OCI-LY7 (cell line): ENCODE data around the gene LIN9. TPM values are rescaled to one million over a fixed set of nuclear protein-coding genes. Genes with fewer than 3 reads are reported as not detected.

ENCODE experiments used
- BruUV-seq: library from RNA; stranded (reverse); fragments of 400-500 nt; replicated peaks from 2 replicates; lab custom pipeline; 2021; lab: Mats Ljungman, UMichigan
- CTCF ChIA-PET: fragments of 300-600 bp; sonication (Branson Sonifier 250); formaldehyde crosslinking; loops from one replicate; lab custom pipeline; 2022; ENCODE audit warnings: antibody characterized with exemption; ENCODE audit not compliant: unreplicated experiment; lab: Charles Lee
- POLR2A ChIA-PET: fragments of 300-600 bp; sonication (Branson Sonifier 250); formaldehyde crosslinking; loops from one replicate; lab custom pipeline; 2022; ENCODE audit warnings: antibody characterized with exemption; lab: Charles Lee
- DNase-seq: peaks from one replicate; pipeline ENCODE4 v3.0.0-alpha.2; 2015; ENCODE audit warnings: low spot score
- H2AFZ ChIP-seq: fragments of 200-600 bp; sonication (generic), shearing (Covaris generic); 2 replicates; pipeline ENCODE4 v1.6.1; 2014; ENCODE audit warnings: mild to moderate bottlenecking, antibody characterized with exemption, low read length, moderate library complexity
- H3K27ac ChIP-seq: fragments of 200-600 bp; sonication (generic); 2 replicates; pipeline ENCODE4 v1.5.1; 2014; ENCODE audit warnings: mixed run types, low read depth, mild to moderate bottlenecking, moderate library complexity, low read length, inconsistent platforms; ENCODE audit not compliant: poor library complexity, severe bottlenecking
- H3K36me3 ChIP-seq: fragments of 200-600 bp; sonication (generic); 2 replicates; pipeline ENCODE4 v1.6.1; 2014; ENCODE audit warnings: mild to moderate bottlenecking, antibody characterized with exemption, low read length, moderate library complexity, mixed read lengths; ENCODE audit not compliant: insufficient read depth
- H3K4me1 ChIP-seq: fragments of 200-600 bp; sonication (generic); 2 replicates; pipeline ENCODE4 v1.5.1; 2014; ENCODE audit warnings: mild to moderate bottlenecking, low read length; ENCODE audit not compliant: insufficient read depth, poor library complexity, severe bottlenecking
- H3K4me2 ChIP-seq: fragments of 200-600 bp; sonication (generic); 2 replicates; pipeline ENCODE4 v1.6.1; 2014; ENCODE audit warnings: mild to moderate bottlenecking, low read length
- H3K4me3 ChIP-seq: fragments of 200-600 bp; sonication (generic); 2 replicates; pipeline ENCODE4 v1.5.1; 2014; ENCODE audit warnings: mild to moderate bottlenecking, low read depth, low read length; ENCODE audit not compliant: poor library complexity, severe bottlenecking
- H3K79me2 ChIP-seq: fragments of 200-600 bp; sonication (generic); 2 replicates; pipeline ENCODE4 v1.6.1; 2016; ENCODE audit warnings: low read depth, mild to moderate bottlenecking, low read length, moderate library complexity, mixed read lengths; ENCODE audit not compliant: insufficient read depth
- H3K9me2 ChIP-seq: fragments of 200-600 bp; sonication (generic); 2 replicates; pipeline ENCODE4 v1.6.1; 2016; ENCODE audit warnings: mild to moderate bottlenecking, low read length, mixed read lengths; ENCODE audit not compliant: insufficient read depth
- H3K9me3 ChIP-seq: fragments of 200-600 bp; sonication (generic); 2 replicates; pipeline ENCODE4 v1.6.1; 2014; ENCODE audit warnings: mild to moderate bottlenecking, mixed run types, low read length, mixed read lengths
- H4K20me1 ChIP-seq: fragments of 200-600 bp; sonication (generic); 2 replicates; pipeline ENCODE4 v1.6.1; 2014; ENCODE audit warnings: mild to moderate bottlenecking, antibody characterized with exemption, low read length, moderate library complexity, mixed read lengths; ENCODE audit not compliant: insufficient read depth
- CTCF ChIP-seq: fragments of 200-600 bp; sonication (generic); conservative IDR thresholded peaks from 2 replicates; pipeline ENCODE4 v1.5.1; 2014; ENCODE audit warnings: mild to moderate bottlenecking, antibody characterized with exemption, low read length, moderate library complexity, mixed read lengths
- EZH2phosphoT487 ChIP-seq: fragments of 200-600 bp; sonication (generic); IDR thresholded peaks from 2 replicates; pipeline ENCODE4 v1.6.1; 2018; ENCODE audit warnings: low read depth, borderline replicate concordance, mild to moderate bottlenecking, mixed run types, antibody characterized with exemption, low read length, moderate library complexity, mixed read lengths
- intact Hi-C: fragments of 100-400 bp; cut with micrococcal nuclease; formaldehyde crosslinking; loops from one replicate; pipeline ENCODE4 v1.10.0; 2022; ENCODE audit not compliant: unreplicated experiment
- total RNA-seq, 2 experiments: library from RNA; depleted of rRNA in 1 of 2; stranded (reverse); fragments of >200 nt in 1 of 2; shearing (Covaris generic) in 1 of 2; gene quantifications; 2 replicates each; pipeline ENCODE4 v1.2.3, GENCODE V29; 2014 to 2022

LIN9 gene
- total RNA-seq, 2 experiments from 2014 or later = 19.7 to 20.1 TPM

DNA sequence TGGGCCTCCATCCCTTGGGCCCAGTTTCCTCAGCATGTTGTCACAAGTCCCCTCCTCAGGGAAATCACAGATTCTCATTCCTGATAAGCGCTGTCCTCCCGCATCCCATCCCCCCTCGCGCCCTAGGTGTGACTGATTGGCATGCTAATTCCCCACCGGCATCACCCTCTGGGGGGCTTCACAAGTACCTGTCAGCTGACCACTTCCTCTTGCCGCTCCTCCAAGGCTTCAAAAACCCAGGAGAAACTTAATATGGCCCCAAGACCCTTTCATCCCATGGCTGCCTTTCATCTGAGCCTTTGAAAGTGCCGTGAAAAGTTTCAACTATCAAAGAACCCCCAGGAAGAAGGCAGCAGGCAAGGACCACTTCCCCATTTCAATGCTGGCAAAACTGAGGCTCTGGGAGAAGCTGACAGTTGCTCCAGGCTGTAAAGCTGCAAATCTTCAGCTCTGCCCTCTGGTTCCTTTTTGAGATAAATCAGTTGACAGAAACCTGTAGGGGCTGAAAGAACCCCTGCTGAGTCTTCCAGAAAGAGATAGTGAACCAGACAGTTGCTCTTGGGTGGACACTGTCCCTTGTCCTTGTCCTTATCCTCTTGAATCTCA lies 98.3 kb downstream of the LIN9 start:
- no peaks in the 10 kb centered on the region for H3K9me3 ChIP-seq
- no peak for DNase-seq
- H4K20me1 ChIP-seq = no peaks in the 10 kb centered on the region
- ChIA-PET POLR2A (interaction anchor here (0.7 to 1.8 kb wide), 6 partner anchors 9 to 122 kb away, joined by 3 to 10 read pairs (median 4); partner anchors contain the start of gene LIN9), CTCF (interaction anchor here (0.7 to 1.1 kb wide), 3 partner anchors 10 to 32 kb away, joined by 3 to 4 read pairs (median 3); no protein-coding TSS in a partner anchor)
- H3K79me2 ChIP-seq = no peaks in the 10 kb centered on the region
- no peak overlapping the region for H3K4me2 ChIP-seq
- intact Hi-C loops = no loop called here
- H3K4me3 ChIP-seq = no peak overlapping the region
- no peak overlapping the region for H3K27ac ChIP-seq
- TF ChIP-seq EZH2phosphoT487 (no peak), CTCF (no peak)
- peaks cover 22% of the 10 kb centered on the region for H3K4me1 ChIP-seq
- no peaks in the 10 kb centered on the region for H3K9me2 ChIP-seq
- H3K36me3 ChIP-seq = no peaks in the 10 kb centered on the region
- BruUV-seq = no TSS peak
- H2AFZ ChIP-seq = no peak overlapping the region

DNA sequence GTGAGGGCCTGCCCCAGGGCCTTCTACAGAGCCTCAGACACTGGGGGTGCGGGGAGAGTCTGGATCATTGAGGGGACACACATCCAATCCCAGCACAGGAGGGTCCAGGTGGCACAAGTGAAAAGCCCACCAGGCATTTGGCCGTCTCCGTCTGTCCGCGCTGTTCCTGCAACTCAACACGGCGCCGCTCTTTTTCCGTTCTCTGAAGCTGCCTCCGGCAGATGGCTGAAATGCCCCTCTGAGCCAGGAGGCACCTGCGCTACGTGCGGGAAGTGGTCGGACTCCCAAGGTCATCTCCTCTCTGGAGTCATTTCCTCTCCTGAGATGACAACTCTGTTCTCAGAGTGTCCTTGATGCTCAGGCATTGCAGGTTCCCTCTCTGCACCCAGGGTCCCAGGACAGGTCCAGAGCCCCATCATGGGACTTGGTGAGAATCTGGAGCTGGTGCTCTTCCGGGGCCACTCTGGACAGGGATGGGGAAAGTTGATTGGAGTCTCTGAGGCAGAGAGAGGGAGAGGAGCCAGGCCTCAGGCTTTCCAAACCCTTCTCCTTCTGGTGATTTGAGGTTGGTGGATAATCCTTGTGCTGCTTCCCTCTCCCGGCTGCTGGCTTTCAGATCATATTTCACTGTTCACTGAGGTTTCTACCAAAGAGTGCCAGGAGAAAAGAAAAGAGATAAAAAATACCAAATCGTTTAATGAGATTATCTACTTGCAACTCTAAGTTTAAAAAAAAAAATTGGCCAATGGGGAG lies 99.5 kb downstream of the LIN9 start:
- intact Hi-C loops = no loop called here
- no peak overlapping the region for H3K4me2 ChIP-seq
- no peaks in the 10 kb centered on the region for H4K20me1 ChIP-seq
- CTCF ChIA-PET = no interaction called here
- POLR2A ChIA-PET = interaction anchor here (0.5 kb wide), 1 partner anchor 439 kb away, joined by 3 read pairs; no protein-coding TSS in a partner anchor
- peaks cover 10% of the 10 kb centered on the region for H3K4me1 ChIP-seq
- H3K79me2 ChIP-seq = no peaks in the 10 kb centered on the region
- no peak for DNase-seq
- no TSS peak for BruUV-seq
- TF ChIP-seq EZH2phosphoT487 (no peak), CTCF (no peak)
- H3K36me3 ChIP-seq = no peaks in the 10 kb centered on the region
- no peak overlapping the region for H3K4me3 ChIP-seq
- H3K9me3 ChIP-seq = no peaks in the 10 kb centered on the region
- H2AFZ ChIP-seq = no peak overlapping the region
- H3K27ac ChIP-seq = no peak overlapping the region
- no peaks in the 10 kb centered on the region for H3K9me2 ChIP-seq

GRCh38 chr1:226207048-226207447 lies 101.9 kb downstream of the LIN9 start:
- H3K9me2 ChIP-seq = no peaks in the 10 kb centered on the region
- intact Hi-C loops = no loop called here
- CTCF ChIA-PET = no interaction called here

More at GRCh38 chr1:226207048-226207447, 101.9 kb downstream of the LIN9 start:
- POLR2A ChIA-PET = no interaction called here
- Histone ChIP-seq H4K20me1 (no peaks in the 10 kb centered on the region), H2AFZ (no peak overlapping the region), H3K27ac (no peak overlapping the region), H3K9me3 (no peaks in the 10 kb centered on the region), H3K79me2 (no peaks in the 10 kb centered on the region), H3K4me3 (no peak overlapping the region), H3K36me3 (no peaks in the 10 kb centered on the region), H3K4me2 (no peak overlapping the region), H3K4me1 (peaks cover 28% of the 10 kb centered on the region)
- no peak for DNase-seq
- no peak for TF ChIP-seq CTCF
- no peak for TF ChIP-seq EZH2phosphoT487
- BruUV-seq = no TSS peak
